Hepatocyte (in vitro differentiated cells): Measurements from ENCODE around the gene IP6K3.

Experiments
- CTCF ChIP-seq: fragments of 200-600 bp; sonication (generic); IDR thresholded peaks from 2 replicates; pipeline ENCODE4 v1.5.1; 2016; ENCODE audit warnings: antibody characterized with exemption, mild to moderate bottlenecking; ENCODE audit not compliant: poor library complexity
- EZH2 ChIP-seq: fragments of 200-600 bp; sonication (generic); IDR thresholded peaks from 2 replicates; pipeline ENCODE4 v1.6.1; 2016; ENCODE audit warnings: antibody characterized with exemption, mild to moderate bottlenecking, borderline replicate concordance

- TF ChIP-seq CTCF (no peak), EZH2 (no peak)
These were observed 25.7 kb downstream of the IP6K3 start for GRCh38 chr6:33720998-33721397.
